NB4 (cell line): ENCODE data around the gene WWP2.

Experiments
- CTCF ChIP-seq: IDR thresholded peaks from one replicate; pipeline ENCODE4 v1.5.1; 2012; ENCODE audit warnings: low read depth, low read length
- MAX ChIP-seq: IDR thresholded peaks from 2 replicates; pipeline ENCODE4 v1.6.1; 2011; ENCODE audit warnings: low read depth, low read length
- MYC ChIP-seq: IDR thresholded peaks from 2 replicates; pipeline ENCODE4 v1.6.1; 2011; ENCODE audit warnings: low read depth, low read length
- POLR2A ChIP-seq: IDR thresholded peaks from 2 replicates; pipeline ENCODE4 v1.6.1; 2011; ENCODE audit warnings: mild to moderate bottlenecking; ENCODE audit not compliant: insufficient read length; ENCODE audit errors: extremely low read depth

DNA sequence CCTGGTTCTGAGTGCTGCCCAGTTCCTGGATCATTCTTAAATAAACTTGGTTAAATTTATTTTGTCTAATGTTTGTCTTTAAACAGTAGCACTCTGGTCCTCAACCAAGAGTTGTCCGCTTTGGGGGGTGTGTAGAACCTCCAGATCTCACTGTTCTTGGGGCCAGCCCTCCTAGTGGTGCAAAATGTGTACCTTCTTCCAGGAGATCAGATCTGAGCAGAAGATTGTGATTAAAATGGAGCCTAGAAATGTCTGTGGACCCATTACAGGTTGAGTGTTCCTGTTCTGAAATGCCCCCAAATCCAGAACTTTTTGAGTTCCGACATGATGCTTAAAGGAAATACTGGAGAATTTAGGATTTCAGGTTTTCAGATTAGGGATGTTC is 143.0 kb downstream of the WWP2 start:
- TF ChIP-seq CTCF = no peak
- TF ChIP-seq MAX = no peak
- TF ChIP-seq POLR2A = no peak
- TF ChIP-seq MYC = no peak
